ENCODE data around the gene RSL24D1.
"Not testable (repeated sequence)": the region's sequence is repeated elsewhere in the genome, so short reads cannot be mapped to it uniquely, and the experiment has no call there.

RSL24D1 gene

DNA sequence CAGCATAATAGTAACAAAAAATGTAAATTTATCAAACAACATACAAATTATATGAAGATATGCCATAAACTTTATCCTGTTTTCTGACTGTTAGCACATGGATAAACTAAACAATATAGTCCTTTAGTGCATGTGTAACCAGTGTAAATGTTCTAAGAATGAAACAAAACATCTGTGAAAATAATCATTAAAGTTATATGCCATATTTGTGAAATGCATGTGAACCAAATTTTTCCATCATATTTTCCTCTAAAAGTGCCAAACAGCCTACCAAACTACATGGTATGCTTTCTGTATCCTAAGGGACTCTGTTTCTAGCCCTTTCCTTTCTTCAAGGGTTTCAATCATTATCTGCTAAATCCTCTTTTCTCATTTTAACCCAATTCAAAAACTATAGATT lies 23.9 kb upstream of the RSL24D1 start:
- in situ Hi-C loops (cut with MboI; ENCODE audit: low sequenced_read_pairs) = loop anchor here (25.0 kb wide), 2 partner anchors 217 to 417 kb away; no protein-coding TSS in a partner anchor

DNA sequence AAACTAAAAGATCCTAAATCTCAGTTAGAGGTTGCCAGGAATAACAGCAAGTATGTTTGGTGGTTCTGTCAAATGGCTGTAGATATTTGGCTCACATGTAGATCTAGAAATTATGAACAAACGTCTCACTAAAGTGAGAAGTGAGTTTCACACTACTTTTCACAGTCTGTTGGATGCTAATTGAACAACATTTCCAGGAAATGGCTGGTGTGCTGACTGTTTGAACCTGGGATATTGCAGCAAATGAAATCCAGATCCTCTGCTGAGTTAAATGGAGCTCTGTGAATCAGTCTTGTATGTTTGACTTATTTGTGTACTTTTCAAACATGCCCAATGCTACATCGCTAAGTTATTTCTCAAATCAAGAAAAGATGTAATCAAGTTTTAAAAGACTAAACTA lies 21.3 kb upstream of the RSL24D1 start:
- in situ Hi-C loops (cut with MboI; ENCODE audit: low sequenced_read_pairs) = loop anchor here (10.0 to 25.0 kb wide), 3 partner anchors 67 to 419 kb away; partner anchors contain the start of gene RAB27A

DNA sequence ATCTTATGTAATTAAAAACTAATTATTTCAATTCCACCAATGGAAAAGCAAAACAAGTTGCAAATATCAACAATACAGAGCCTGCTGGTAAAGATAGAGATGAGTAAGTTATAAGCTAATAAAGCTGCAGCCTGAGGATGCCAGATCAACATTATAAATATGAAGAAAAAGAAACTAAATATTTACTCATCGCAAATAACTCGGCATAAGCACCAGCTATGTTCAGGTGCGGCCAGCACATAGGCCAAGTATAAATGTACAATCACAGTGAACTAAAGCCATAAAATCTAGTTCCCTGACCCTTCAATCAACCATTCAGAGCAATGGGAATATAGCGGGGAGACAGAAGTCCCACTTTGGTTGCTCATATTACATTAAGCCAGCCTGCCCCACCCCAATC lies 7.7 kb upstream of the RSL24D1 start:
- in situ Hi-C loops (cut with MboI; ENCODE audit: low sequenced_read_pairs) = loop anchor here (25.0 kb wide), 2 partner anchors 233 to 433 kb away; no protein-coding TSS in a partner anchor

DNA sequence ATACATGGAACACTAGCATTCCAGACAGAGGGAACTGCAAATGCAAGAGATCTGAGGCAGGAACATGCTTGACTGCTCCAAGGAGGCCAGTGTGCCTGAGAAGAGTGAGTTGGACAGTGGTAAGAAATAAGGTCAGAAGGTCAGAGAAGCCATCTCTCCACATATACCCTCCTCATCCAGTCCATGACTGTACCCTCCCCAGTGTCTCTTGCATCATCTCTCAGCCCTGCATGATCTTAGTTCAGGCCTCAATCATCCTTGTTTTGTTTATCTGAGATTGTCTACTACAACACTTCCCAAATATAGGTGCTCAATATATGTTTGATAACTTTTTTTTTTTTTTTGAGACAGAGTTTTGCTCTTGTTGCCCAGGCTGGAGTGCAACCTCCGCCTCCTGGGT lies 5.5 kb upstream of the RSL24D1 start:
- in situ Hi-C loops (cut with MboI; ENCODE audit: low sequenced_read_pairs) = loop anchor here (25.0 kb wide), 2 partner anchors 235 to 435 kb away; no protein-coding TSS in a partner anchor

DNA sequence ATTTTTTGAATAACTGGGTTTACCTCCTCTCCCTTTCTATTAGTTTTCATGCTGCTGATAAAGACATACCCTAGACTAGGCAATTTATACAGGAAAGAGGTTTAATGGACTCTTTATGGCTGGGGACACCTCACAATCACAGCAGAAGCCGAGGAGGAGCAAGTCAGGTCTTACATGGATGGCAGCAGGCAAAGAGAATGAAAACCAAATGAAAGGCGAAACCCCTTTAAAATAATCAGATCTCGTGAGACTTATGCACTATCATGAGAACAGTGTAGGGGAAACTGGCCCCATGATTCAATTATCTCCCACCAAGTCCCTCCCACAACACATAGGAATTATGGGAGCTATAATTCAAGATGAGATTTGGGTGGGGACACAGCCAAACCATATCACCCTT lies 2.0 kb upstream of the RSL24D1 start:
- in situ Hi-C loops (cut with MboI; ENCODE audit: low sequenced_read_pairs) = no loop called here

DNA sequence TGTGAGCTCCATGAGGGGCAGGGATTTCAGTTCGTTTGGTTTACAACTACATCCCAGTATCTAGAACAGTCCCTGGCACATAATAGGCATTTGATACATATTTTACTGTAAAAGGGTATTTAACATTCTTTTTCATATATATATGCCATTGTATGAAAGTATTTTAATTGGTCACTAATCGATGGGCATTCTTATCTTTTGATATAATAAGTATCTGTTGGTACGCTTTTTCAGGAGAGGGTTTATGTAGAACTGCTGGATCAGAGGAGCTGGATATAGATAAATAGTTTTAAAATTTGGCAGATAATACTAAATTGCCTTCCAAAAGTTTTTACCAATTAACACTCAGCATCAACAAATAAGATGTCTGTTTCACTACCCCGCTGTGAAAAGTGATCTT lies 978 bp upstream of the RSL24D1 start:
- in situ Hi-C loops (cut with MboI; ENCODE audit: low sequenced_read_pairs) = no loop called here

DNA sequence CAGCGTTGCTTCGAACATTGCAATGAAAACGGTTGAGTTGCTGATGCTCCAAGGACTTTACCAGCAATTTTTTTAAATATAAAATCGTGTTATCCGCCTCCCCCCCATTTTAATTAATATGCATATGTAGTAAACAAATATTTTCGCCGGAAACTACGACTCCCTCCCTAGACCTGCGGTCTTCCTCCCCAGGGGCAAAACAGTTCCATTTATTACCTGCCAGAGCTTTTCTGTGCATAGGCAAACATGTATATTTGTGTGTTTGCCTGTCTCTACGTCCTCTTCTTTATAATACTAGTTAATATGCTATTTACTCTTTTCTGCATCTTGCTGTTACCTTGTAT lies 593 bp upstream of the RSL24D1 start:
- in situ Hi-C loops (cut with MboI; ENCODE audit: low sequenced_read_pairs) = no loop called here

DNA sequence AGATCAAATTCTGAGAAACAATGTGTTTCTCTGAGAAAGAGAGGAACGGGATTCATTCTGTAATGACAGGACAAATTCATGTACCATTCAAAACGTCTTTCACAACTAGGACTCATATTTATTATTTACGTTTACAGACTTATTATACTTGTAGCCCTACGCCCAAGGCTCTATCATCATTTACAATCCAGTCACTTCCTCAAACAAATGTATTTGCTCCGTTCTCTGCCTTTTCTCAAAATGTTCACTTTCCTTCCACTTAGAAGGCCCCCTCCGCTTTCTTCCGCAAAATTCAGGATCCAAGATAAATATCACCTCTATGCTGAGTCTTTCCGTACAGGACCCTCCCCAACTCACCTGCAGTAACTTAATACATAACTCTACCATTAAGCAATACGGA lies 745 bp downstream of the RSL24D1 start:
- in situ Hi-C loops (cut with MboI; ENCODE audit: low sequenced_read_pairs) = no loop called here

DNA sequence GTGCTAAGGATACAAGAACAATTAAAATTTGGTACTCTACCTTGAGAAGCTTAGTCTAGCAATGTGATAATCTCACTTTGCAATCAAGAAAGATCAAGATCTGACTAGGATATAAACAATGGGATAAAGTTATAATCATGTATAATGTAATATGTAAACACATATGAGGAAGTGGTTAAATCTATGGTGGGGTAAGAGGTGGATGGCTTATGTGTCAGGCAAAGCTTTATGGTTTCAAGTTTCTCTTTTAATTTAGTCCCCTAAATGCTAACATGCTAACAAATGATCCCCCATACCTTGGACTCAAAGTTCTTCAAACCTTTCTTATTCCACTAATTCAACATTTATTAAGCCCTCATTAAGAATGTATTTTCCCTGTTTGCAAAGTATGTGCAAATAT lies 2.5 kb downstream of the RSL24D1 start:
- in situ Hi-C loops (cut with MboI; ENCODE audit: low sequenced_read_pairs) = no loop called here

DNA sequence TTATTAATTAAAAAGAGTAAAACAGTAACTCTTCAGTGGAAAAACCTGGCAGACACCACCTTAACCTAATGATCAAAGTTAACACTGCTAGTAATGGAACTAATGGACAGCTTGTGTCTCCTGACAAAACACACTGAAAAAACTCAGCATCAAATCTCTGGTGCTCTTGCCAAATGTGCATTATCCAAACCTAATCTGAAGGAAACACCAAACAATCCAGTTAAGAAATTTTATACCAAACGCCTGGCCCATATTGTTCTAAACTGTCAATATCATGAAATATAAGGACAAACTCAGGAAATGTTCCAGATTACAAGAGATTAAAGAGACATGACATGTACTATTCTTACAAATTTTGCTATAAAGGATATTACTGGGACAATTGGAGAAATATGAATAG lies 10.4 kb downstream of the RSL24D1 start:
- in situ Hi-C loops (cut with MboI; ENCODE audit: low sequenced_read_pairs) = no loop called here

DNA sequence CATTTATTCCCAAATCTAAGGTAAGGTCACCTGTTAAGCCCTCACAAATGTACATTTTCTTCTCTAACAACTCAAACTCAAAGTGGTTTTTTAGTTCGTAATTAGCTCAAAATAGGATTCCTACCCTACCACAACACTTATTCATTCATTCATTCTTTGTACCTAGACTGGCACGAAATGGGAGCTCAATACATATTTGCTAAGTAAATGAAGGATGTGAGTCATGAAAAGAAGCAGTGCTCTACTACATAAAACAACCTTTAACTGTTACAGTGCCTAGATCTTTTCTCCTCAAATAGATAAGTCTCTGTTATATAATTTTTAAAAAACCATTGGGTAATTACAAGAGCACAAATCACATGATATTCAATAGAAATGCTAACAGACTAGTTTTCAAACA lies 13.1 kb downstream of the RSL24D1 start:
- in situ Hi-C loops (cut with MboI; ENCODE audit: low sequenced_read_pairs) = no loop called here

DNA sequence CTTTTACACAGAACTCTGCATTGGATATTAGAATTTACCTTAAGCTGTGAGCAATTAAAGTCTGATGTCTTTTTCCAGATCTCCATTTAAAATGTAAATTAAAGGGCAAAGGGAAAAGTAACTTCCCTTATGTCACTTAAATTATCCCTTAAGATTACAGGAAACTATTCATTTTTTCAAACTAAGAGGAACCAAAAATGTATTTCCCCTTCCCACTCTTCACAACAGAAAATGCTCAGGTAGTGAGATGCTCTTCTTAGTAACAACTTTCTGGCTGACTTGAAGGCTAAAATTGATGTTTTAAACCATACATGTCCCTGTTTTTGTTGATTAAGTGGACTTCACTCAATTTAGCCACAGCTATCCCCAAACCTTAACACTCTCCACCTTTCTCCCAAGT lies 17.6 kb downstream of the RSL24D1 start:
- in situ Hi-C loops (cut with MboI; ENCODE audit: low sequenced_read_pairs) = no loop called here

DNA sequence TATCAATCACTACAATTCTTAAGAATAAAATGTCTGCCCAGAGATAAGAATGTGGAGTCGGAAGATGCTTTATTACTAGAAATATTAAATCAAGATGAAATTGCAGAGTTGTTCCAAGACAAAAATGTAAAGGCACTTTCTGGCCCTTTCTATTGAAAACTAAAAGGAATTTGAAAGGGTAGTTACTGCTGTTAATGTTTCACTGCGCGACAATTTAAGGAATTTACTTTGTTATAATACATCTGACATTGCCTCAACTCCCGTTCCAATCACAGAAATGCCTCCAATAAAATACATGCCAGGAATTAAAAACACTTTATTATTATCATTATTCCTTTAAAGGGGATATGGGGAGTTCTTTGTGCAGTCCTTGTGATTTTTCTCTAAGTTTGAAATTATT lies 26.4 kb downstream of the RSL24D1 start:
- in situ Hi-C loops (cut with MboI; ENCODE audit: low sequenced_read_pairs) = no loop called here

DNA sequence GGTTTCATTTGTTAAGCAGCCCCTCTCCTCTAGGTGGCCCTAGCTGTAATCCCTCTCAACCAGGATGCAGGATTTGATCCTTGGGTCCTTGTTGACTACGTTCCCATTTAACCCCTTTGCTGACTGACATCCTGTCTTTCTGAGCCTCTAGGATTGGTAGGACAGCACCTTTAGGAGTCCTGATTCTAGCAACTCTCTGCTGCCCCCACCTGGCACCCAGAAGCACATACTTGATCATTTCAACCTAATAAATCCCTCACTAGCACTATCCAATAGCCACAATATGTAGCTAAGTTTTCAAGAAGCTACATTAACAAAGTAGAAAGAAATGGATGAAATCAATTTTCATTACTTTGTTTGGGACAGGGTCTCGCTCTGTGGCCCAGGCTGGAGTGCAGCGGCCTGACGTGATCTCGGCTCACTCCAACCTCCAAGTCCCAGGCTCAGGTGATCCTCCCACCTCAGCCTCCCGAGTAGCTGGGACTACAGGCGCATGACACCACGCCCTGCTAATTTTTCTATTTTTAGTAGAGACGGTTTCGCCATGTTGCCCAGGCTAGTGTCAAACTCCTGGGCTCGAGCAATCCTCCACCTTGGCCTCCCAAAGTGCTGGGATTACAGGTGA lies 28.3 kb downstream of the RSL24D1 start:
- in situ Hi-C loops (cut with MboI; ENCODE audit: low sequenced_read_pairs) = no loop called here

DNA sequence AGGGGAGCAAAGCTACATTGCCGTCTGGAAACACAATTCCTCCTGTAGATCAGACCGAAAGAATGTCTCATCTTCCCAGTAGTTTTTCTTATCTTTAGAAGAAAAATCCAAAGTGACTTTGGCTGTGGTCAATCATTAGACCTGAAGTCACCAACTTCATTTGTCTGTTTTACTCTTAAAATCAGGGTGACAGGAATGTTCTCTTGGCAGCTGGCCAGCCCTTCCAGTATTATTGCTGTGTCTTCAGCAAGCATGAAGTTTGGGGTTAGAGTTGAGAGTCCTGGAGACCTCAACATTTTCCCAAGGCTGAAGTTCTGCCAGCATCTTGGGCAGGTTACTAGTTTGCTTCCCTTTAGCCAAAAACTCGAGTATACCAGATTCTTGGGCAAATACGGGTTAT lies 32.5 kb downstream of the RSL24D1 start:
- in situ Hi-C loops (cut with MboI; ENCODE audit: low sequenced_read_pairs) = no loop called here

DNA sequence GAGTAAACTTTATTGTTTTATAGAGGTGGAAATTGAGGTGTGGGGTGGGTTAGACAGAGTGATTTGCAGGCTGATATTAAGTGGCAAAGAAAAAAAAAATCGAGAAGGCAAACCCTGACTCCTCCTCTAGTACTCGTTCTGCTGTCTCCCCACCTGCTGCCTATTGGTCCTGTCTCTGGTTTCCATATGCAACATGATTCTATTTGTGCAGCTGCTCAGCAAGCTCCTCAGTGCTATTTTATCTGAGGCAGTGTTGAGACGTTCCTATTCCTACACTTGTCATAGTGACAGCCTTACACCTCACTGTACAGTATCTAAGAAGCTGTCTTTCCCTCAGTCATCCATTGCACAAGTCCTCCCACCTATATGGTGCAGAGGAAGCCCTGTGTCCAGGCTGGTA lies 45.1 kb downstream of the RSL24D1 start:
- in situ Hi-C loops (cut with MboI; ENCODE audit: low sequenced_read_pairs) = no loop called here

DNA sequence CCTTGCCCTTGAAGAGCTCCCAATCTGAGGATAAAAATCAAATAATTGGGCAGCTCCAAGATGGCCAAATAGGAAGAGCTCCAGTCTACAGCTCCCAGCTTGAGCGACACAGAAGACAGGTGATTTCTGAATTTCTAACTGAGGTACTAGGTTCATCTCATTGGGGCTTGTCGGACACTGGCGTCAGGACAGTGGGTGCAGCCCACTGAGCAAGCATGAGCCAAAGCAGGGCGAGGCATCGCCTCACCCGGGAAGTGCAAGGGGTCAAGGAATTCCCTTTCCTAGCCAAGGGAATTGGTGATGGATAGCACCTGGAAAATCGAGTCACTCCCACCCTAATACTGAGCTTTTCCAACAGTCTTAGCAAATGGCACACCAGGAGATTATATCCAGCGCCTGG lies 53.6 kb downstream of the RSL24D1 start:
- in situ Hi-C loops (cut with MboI; ENCODE audit: low sequenced_read_pairs) = not testable (repeated sequence)

DNA sequence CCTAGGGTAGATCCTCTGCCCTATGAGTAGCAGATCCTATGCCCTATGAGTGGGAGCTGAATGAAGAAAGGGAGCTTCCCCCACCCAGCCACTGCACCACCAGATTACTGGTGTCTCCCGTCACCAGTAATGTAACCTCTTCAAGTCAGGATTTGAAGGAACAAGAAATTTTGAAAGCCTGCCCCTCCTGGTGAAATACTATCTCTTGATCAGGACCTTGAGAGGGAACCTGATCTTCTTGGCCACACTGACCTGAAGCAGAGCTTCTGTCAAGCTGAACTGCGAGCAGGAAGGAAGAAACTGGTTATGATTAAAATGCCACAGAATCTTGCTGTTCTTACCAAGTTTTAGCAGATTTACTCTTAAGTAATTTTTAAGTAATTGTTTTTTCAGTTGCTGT lies 62.8 kb downstream of the RSL24D1 start:
- in situ Hi-C loops (cut with MboI; ENCODE audit: low sequenced_read_pairs) = no loop called here

DNA sequence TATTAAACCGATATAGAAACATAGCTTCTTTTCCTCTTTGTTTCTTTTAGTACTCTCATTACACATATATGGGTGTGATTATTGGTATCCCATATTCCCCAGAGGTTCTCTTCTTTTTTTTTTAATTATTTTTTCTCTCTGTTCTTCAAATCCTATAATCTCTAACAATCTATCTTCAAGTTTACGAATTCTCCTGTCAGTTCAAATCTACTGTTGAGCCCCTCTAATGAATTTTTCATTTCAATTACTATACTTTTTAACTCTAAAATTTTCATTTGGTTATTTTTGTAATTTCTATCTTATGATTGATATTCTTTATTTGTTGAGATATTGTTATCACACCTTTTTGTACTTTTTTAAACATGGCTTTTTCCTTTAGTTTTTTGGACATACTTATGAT lies 64.1 kb downstream of the RSL24D1 start:
- in situ Hi-C loops (cut with MboI; ENCODE audit: low sequenced_read_pairs) = no loop called here

Data from HL-60/S4 treated with retinoic acid at 250 ng/mL for 4 days and 3 days (cell line).